ENCODE results near the gene RAB10. TPM values are rescaled to one million over a fixed set of nuclear protein-coding genes. Genes with fewer than 3 reads are reported as not detected.
A peak's percentile ranks its signal among the peaks of the same experiment; 100 is the strongest.

The RAB10 gene
- total RNA-seq, 1 experiment from 2014 or later = 140 TPM

- Histone ChIP-seq H3K27ac (ENCODE audit: low read depth, low read length, poor library complexity, severe bottlenecking) (no peak overlapping the region), H3K9me3 (ENCODE audit: low read depth, low read length, poor library complexity, severe bottlenecking) (no peaks in the 10 kb centered on the region), H3K27me3 (replicated peaks; ENCODE audit: insufficient read depth, low read depth, low read length, poor library complexity) (no peaks in the 10 kb centered on the region), H3K4me3 (ENCODE audit: low read depth, low read length, poor library complexity, severe bottlenecking) (no peak overlapping the region), H3K4me1 (ENCODE audit: insufficient read depth, low read length, poor library complexity, severe bottlenecking) (peaks cover 15% of the 10 kb centered on the region), H3K36me3 (ENCODE audit: insufficient read depth, low read length, poor library complexity, severe bottlenecking) (peaks cover 3% of the 10 kb centered on the region)
- POLR2A ChIA-PET (ENCODE audit: low non-redundant PET) = interaction anchor here (0.6 kb wide), 2 partner anchors 16 to 128 kb away, joined by 3 to 8 read pairs; no protein-coding TSS in a partner anchor
- no TSS peak for BruUV-seq (replicated peaks)
- CTCF ChIA-PET = no interaction called here
- DNase-seq (ENCODE audit: low spot score) = no peak
- TF ChIP-seq CTCF (conservative IDR thresholded peaks at IDR 0.05; ENCODE audit: low read depth, low read length) (no peak), EZH2 (IDR thresholded peaks at IDR 0.05; ENCODE audit: borderline replicate concordance, low read depth, low read length, poor library complexity, severe bottlenecking) (no peak)
- intact Hi-C loops (cut with micrococcal nuclease; ENCODE audit: unreplicated experiment) = no loop called here
These were observed 5.9 kb downstream of the RAB10 start for GRCh38 chr2:26039603-26040323.

- Histone ChIP-seq H3K4me3 (ENCODE audit: low read depth, low read length, poor library complexity, severe bottlenecking) (no peak overlapping the region), H3K27ac (ENCODE audit: low read depth, low read length, poor library complexity, severe bottlenecking) (no peak overlapping the region), H3K27me3 (replicated peaks; ENCODE audit: insufficient read depth, low read depth, low read length, poor library complexity) (no peaks in the 10 kb centered on the region), H3K4me1 (ENCODE audit: insufficient read depth, low read length, poor library complexity, severe bottlenecking) (peaks cover 9% of the 10 kb centered on the region), H3K9me3 (ENCODE audit: low read depth, low read length, poor library complexity, severe bottlenecking) (no peaks in the 10 kb centered on the region), H3K36me3 (ENCODE audit: insufficient read depth, low read length, poor library complexity, severe bottlenecking) (peaks cover 3% of the 10 kb centered on the region)
- intact Hi-C loops (cut with micrococcal nuclease; ENCODE audit: unreplicated experiment) = no loop called here
- CTCF ChIA-PET = no interaction called here
- no TSS peak for BruUV-seq (replicated peaks)
- DNase-seq (ENCODE audit: low spot score) = no peak
- POLR2A ChIA-PET (ENCODE audit: low non-redundant PET) = no interaction called here
- TF ChIP-seq EZH2 (IDR thresholded peaks at IDR 0.05; ENCODE audit: borderline replicate concordance, low read depth, low read length, poor library complexity, severe bottlenecking) = no peak
These were observed 9.2 kb downstream of the RAB10 start for GRCh38 chr2:26043109-26043508.

GRCh38 chr2:26043862-26044696, 10.2 kb downstream of the RAB10 start:
- H3K27ac ChIP-seq (ENCODE audit: low read depth, low read length, poor library complexity, severe bottlenecking) = peak overlapping the region; percentile 22
- intact Hi-C loops (cut with micrococcal nuclease; ENCODE audit: unreplicated experiment) = no loop called here
- no peaks in the 10 kb centered on the region for H3K9me3 ChIP-seq (ENCODE audit: low read depth, low read length, poor library complexity, severe bottlenecking)
- no peak for DNase-seq (ENCODE audit: low spot score)
- H3K27me3 ChIP-seq (replicated peaks; ENCODE audit: insufficient read depth, low read depth, low read length, poor library complexity) = no peaks in the 10 kb centered on the region
- H3K36me3 ChIP-seq (ENCODE audit: insufficient read depth, low read length, poor library complexity, severe bottlenecking) = peaks cover 3% of the 10 kb centered on the region
- TF ChIP-seq EZH2 (IDR thresholded peaks at IDR 0.05; ENCODE audit: borderline replicate concordance, low read depth, low read length, poor library complexity, severe bottlenecking) = no peak
- no peak for TF ChIP-seq CTCF (conservative IDR thresholded peaks at IDR 0.05; ENCODE audit: low read depth, low read length)
- H3K4me1 ChIP-seq (ENCODE audit: insufficient read depth, low read length, poor library complexity, severe bottlenecking) = peaks cover 9% of the 10 kb centered on the region
- no TSS peak for BruUV-seq (replicated peaks)
- ChIA-PET CTCF (no interaction called here), POLR2A (ENCODE audit: low non-redundant PET) (no interaction called here)
- H3K4me3 ChIP-seq (ENCODE audit: low read depth, low read length, poor library complexity, severe bottlenecking) = no peak overlapping the region
